Measurements from ENCODE around the gene FNDC3B.

The FNDC3B gene

DNA sequence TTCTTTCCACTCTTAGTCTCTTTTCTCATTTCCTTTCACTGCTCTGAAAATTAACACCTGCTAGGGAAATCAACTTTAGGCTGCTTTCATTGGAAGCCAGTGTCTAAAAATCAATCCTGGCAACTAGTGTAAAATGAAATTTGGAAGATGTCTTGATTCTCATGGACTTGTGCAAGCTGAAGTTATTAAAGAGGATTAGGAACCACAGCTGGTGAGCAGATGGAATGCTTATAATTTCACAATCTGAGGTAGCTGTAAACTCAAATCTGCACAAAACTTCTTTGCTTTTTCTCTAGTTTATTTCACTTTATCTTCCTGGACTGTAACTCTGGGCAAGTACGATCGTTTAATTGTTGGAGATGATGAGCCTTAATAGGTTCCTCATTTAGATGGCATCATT lies 233.3 kb downstream of the FNDC3B start:
- DNase-seq: no peak

DNA sequence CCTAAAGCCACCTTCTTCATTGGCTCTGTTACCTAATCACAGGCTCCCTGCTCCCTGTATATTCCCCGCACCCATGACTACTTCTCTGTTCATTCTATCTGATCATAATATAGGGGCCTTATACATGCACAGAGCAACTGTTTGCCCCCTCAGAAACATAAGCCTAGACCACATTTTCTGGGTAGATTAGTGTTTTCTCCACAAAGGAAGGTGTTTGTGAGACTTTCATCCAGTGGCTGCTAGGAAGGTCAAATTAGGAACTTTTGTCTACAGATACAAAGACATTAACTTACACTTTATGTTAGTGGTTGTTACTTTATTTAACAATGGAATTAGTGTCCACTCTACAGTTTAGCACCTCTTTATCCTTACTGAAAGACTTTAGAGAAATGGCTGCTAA lies 234.0 kb downstream of the FNDC3B start:
- DNase-seq: no peak

DNA sequence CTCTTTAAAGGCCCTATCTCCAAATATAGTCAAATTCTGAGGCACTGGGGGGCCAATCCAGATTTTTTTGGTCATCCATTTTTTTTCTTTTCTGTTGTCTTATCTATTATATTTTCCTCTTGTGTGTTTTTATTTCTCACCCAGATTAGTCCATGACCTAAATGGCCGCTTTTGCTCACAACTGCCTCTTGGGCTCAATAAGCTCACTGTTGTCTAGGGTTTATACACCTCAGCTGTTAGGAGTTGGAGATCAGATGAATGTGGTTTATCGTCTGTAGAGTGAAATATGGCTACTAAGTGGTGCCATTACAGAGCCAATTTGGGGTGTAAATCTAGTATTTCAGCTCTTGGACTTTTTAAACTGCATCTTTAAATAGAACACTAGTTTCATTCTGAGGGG lies 235.5 kb downstream of the FNDC3B start:
- no peak for DNase-seq

DNA sequence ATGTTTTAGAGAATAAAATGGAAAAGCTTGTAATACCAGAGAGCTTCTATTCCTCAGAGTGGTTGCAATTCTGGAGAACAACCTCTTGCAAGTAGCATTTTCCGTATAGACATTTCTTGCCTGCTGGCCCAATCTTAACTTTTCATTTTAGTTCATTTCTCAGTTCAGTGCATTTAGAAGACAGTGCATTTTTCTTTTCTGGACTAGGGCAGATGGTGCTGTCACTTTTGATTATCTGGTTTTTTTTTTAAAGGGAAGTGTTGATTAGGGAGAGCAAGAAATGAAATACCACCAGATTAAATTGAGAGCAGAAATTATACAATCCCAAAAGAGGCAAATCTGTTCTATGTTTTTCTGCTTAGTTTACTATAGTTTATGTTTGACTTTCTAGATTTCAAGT lies 236.2 kb downstream of the FNDC3B start:
- no peak for DNase-seq

DNA sequence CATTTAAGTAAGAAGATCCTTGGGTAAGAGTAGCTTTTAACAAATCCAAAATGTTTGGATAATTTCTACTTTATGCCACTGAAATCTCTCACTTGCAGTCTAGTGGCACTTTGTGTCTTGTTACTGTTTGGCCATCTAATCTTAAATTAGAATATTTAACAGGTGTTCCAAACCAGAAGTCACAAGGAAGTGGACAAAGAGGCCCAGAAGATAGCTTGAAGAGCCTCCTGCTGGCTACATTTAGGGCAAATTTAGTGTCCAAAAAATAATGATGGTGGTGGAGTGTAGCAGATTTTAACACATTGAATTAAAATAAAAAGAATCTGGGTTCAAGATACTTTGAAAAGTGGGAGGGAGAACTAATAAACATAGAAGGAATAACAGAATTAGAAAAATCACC lies 236.7 kb downstream of the FNDC3B start:
- no peak for DNase-seq

DNA sequence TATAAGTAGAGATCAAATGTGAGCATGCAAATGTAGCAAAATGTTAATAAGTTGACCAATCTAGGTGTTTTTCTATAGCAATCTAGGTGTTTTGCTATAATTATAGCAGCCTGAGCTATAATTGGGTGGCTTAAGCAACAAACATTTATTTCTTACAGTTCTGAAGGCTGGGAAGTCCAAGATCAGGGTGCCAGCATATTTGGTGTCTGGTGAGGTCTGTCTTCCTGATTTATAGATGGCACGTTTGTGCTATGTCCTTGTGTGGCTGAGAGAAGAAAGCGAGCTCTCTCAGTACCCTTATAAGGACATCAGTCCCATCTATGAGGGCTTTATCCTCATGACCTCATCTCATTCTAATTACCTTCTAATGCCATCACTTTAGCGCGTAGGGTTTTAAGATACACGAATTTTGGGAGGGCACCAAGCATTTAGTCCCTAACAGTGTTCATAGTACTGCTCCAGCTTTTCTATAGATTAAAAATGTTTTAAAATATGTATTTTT lies 237.8 kb downstream of the FNDC3B start:
- DNase-seq: no peak

DNA sequence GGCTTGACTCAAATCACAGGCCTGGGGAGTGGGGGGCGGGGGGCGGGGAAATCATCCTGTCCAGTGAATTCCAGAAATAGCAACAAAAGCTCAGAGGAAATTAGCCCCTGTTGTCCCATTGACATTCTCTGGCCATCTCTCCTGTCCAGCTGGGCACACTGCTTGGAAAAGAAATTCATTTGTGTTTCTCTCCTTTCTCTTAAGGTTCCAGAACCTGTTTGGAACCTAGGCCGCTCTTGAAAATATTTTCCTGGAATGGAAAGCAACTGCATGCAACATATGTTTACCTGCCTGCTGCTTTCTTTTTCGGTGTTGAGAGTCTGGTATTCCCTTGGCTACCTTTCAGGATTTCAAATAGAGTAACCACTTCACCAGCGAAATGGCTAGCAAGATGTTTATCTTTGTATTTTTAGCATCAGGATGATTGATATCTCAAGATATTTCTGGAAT lies 239.8 kb downstream of the FNDC3B start:
- DNase-seq: no peak

DNA sequence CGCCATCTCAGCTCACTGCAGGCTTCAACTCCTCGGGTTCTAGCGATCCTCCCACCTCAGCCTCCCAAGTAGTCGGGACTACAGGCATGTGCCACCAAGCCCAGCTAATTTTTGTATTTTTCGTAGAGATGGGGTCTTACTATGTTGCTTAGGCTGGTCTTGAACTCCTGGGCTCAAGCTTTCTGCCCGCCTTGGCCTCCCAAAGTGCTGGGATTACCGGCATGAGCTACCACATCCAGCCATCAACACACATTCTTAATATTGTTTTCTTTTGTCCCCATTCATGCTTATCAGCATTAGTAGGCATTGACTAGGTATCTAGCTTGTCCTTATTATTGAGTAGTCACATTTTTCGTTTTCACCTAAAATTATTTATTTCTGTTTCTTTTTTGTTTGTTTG lies 240.6 kb downstream of the FNDC3B start:
- no peak for DNase-seq

DNA sequence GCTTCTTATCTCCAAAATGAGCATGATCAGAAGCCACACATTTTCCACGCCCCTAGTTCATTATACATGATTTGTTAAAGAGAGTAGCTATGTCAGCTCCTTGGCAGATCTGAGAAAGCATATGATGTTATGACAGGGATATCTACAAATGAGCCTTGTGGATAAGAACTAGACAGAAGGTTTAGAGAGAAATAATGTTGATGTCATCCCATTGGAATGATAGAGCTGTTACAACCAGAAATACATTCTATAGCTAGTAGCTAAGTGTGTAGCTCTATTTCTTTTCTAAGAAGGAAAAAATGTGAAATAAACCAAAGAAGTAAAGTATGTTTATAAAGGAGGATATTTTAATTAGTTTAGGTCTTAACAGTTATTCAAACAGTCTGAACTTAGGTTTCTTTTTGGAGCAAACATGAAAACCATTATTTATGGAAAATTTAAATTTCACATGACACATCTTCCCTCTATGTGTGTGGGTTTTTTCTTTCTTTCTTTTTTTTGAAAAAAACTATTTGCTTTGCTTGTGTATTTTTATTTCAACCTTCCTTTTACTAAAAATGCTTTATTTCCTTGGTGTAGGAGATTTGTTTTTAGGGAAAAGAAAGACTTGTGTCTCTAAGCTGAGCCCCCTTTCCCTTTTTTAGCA lies 241.2 kb downstream of the FNDC3B start:
- DNase-seq: no peak

DNA sequence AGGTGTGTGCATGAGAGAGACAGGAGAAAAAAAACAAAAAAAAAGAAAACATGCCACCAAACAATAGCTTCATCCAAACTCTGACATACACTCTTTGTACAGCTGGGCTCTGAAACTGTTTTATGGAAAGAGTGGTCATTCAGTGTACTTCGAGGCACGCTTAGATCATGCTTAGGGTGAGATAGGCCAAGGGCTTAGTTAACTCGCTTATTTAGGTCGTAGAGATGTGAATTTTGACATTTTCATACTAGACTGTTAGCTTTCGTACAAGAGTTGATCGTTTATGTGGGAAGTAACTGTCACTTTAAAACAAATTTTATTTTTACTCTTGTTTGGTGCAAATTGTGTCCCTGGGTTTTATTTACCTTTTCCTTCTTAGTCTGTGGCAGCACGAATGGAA lies 242.5 kb downstream of the FNDC3B start:
- DNase-seq: no peak

DNA sequence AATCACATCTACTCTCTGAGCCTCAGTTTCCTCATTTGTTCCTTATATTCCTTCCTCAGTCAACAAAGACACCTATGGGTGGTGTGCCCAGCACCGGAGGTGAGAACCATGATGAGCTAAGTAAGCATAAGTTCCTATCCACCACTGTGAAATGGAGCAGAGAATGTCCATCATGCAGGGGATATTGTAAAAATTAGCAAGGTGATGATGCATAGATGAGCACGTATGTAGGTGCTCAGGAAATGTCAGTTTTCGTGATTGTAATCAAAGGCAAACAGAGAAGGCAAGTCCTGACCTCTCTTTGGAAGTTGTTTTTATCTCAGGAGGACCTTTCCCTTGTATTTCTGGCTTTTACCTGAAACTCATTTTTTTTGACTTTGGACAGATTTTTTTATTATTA lies 243.5 kb downstream of the FNDC3B start:
- DNase-seq: no peak

DNA sequence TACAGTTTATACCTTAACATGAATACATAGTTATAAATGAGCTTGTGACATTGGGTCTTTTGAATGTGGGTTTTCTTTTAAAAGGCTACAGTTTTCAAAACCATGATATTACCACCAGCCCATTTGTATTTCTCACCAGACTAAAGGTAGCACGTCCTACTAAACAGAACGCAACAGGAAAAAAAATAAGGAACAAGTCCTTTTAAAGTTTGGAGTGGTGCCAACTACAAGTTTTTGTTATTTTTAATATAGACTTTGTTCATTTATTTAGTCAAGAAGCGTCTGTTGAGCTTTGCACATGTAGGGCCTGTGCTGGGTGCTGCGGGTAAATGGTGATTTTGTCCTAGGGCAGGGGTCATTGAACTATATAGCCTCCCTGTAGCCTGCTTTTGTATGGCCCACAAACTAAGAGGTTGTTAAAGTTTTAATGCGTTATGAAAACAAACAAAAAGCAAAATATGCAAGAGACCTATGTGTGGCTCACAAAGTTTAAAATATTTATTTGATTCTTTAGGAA lies 244.5 kb downstream of the FNDC3B start:
- DNase-seq: no peak

DNA sequence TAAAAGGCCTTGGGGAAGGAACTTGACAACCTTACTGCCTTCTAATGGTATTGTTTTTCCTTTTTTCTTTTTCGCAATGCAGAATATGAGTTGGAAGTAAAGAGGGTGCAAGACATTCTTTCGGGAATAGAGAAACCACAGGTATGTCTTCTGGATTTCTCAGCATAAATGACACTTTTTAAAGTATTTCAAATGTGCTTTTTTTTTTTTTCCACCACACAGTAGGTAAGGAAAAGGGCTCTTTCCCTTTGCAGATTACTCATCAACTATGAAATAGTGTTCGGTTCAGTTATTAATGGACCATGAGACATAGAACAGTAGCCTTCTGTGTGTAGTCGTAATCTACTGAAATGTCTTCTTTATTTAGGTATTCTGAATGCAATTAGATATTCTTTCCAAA lies 246.5 kb downstream of the FNDC3B start:
- DNase-seq: no peak

DNA sequence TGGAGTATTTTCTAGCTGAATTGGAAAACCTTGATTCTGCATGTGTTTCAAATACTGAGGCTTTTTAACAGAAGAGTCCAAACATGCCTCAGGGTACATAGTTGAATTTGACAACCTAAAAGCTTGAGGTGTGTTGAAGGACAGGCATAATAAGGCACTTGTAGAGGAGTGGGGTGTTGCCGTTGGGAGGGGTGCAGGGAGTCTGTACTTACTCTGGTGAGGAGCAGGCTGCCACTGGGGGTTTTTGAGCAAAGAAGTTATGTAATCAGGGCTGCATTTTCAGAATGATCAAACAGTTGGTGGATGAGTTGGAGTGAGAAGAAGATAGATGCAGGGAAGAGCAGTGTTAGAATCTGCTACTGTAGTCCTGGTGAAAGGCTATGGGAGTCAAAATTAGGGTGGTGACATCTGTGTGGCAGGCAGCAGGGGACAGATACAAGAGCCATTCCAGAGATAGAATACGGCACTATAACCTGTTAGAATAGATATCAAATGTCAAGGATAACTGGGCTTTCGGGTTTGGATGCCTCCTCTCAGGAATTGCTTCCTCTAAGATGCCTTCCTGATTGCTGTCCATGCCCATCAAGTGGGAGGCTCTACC lies 247.3 kb downstream of the FNDC3B start:
- DNase-seq: no peak

DNA sequence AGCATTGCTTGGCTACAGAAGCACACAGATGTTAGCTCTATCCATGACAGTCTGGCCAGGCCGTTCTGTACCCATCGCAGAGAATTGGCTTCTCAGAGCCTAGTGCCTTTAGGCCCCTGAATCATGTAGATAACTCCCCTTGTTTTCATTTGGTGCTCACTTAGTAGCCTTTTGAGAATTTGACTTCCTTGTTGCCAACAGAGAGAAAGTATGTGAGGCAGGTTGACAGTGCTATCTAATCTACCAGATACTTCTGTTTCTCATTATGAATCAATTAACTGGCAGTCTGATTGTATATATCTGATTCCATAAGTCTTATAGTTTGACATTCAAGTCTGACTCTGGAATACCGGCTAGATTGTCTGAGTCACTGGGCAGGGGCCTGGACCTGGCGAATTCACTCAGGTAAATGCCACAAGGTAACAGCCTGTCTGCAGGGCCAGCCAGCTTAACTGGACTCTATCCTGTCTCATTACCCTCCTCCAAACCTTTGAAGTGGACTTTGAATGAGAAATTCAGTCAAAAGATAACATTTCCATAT lies 248.6 kb downstream of the FNDC3B start:
- no peak for DNase-seq

DNA sequence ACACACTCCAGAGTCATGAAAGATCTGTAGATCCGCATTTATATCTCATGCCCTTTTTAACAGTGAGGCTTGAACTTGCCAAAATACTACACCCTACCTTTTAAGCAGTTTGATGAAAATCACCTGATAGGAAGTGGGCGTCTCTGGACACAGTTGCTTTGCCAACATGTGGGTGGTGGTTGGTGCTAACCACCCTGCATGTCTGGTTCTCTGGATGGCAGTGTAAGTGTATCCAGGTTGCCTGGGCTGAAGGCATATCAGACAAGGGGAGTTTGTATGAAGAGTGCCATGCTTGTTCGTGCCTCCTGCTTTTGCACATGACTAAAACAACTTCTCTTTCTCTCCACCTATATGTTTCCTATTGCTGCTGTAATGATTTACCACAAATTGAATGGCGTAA lies 249.3 kb downstream of the FNDC3B start:
- no peak for DNase-seq

DNA sequence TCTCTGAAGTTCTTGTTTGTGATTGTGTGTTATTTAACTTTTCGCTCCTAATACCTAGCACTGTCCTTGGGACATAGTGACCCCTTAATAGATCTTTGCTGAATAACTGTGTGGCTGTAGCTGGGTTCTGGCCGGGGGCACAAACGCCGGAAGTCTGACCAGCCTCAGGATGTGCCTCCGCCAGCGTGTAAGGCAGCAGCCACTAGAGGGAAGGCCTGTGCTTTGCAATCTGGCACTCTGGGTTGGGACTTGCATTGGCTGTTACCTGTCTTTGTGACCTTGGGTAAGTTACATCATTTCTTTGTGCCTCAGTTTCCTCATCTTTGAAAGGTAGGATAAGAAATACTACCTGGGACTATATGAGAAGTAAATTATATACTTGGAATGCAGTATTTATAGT lies 250.2 kb downstream of the FNDC3B start:
- no peak for DNase-seq

DNA sequence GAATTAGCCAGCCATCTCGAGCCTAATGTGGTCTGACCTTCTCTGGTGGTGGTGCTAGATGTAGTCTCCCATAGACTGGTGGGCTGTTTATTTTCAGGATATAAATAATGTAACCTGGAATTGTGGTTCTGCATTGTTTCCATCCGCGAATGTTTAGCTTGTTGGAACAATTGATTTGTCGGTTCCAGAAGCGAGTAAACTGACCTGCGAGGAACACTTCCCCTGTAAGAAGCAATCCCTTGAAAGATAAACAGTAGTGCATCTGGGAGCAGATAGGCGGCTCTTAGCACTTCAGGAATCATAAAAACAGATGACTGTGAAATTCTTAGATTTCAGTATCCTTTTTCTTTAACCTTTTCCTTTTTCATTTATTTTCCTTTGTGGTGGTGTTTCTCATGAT lies 251.1 kb downstream of the FNDC3B start:
- no peak for DNase-seq

DNA sequence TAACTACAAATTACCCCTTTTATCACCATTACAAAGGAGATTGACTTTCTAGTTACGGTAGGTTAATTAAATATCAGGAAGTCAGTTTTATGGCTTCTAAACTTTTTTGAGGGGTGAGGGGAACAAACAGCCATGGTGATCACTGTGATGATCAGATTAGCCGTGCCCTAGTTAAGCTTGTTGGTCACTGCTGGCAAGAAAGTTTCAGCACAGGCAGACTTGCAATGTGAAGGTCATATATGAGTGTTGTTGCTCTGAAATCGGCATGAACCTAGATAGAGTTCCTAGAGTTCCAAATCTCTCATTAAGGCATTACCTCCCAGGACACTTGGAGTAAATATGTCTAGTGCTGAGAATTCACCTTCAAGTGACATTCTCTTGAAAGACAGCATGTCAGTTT lies 252.3 kb downstream of the FNDC3B start:
- DNase-seq: no peak

DNA sequence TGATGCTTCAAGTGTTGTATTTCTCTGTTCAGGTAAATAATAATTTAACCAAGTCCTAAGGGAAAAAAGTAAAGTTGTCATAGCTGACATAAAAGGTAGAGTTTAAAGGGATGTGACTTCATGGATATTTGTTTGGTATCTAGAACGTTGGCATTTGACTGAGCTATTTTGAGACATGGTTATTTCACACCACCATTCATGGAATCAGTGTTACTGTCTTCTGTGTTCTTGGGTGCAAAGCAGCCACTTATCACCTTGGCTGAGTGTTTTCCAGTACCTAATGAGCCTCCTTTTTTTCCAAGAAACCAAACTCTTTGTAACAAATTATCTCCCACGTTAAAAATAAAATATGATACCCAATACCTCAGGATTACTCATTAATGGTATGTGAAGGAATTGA lies 253.0 kb downstream of the FNDC3B start:
- DNase-seq: no peak

DNA sequence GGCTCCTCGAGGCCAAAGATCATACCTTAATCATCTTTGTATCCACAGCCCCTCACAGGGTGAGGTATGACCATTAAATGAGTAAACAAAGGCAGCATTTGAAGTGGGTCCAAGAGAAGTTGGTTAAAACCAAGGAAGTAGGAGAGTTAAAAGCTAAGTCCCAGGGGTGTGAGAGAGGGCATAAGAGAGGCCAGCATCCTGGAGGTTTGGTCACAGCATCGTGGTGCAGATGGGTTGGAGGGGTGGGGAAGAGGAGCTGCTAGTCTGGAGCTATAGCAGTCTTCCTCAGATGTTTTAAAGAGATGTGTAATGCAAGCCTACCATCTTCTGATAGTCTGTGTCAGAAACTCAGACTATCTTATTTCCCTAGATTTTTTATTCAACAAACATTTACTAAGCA lies 253.7 kb downstream of the FNDC3B start:
- DNase-seq: no peak

DNA sequence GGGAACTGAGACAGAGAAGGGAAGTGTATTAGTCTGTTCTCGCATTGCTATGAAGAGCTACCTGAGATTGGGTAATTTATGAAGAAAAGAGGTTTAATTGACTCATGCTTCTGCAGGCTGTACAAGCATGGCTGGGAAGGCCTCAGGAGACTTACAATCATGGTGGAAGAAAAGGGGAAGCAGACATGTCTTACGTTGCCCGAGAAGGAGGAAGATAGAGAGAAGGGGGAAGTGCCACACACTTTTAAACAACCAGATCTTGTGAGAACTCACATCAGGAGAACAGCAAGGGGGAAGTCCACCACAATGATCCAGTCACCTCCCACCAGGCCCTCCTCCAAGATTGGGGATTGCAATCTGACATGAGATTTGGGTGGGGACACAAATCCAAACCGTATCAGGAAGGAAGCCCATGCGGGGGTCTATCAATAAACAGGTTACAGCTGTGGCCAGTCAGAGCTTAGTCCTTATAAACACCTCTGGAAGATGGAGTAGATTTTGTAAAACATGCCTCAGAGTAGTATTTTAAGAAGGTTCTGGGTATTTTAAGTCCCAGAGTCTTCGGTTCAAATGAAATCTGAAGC lies 254.9 kb downstream of the FNDC3B start:
- DNase-seq: no peak

DNA sequence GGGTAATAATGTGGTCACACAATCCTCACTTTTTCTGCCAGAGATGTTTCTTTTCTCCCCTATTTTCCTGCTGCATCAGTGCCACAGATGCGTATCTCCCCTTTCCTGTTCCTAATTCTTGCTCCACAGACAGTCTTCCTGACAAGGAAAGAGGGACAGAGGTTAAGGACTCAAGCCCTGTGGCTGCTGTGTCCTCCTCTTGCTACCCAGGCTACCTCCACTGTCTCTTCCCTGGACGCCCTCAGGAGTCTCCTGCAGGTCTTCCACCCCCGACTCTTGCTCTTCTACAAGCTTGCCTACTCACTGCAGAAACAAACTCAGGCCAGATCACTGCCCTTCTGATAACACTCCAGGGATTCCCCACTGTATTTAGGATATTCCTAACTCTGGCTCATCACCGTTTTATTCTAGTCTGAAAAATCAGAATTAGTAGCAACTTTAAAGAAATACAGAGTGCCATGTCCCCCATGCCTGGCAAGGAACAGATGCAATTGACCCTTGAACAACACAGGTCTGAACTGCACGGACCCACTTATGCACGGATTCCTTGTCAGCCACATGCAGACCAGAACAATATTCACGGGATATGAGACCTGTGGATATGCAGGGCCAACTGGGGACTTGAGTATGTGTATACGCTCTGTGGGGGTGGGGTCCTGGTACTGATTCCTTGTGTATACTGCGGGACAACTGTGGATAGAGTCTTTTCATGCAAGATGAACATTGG lies 257.0 kb downstream of the FNDC3B start:
- DNase-seq: no peak

DNA sequence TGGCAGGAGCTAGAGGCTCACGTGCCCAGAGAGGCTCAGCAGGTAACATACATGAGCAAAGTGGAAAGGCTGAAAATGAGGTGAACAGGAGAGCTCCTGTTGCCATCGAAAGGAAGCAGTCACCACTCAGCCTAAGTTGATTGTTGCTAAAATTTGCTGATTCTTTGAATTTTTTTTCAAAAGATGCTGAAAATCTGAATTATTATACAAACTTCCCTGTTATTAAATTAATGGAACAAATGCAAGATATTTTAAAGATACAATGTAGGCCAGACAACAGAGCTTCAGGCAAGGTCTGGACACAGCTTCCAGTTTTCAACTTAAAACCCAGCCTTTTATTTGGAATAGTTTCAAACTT lies 257.6 kb downstream of the FNDC3B start:
- DNase-seq: no peak

All from stimulated activated CD4-positive, alpha-beta T cell treated with anti-CD3 and anti-CD28 coated beads, Interleukin-4, amount 100 ng/mL, for 1 hour (primary cell).